ENCODE data around the gene TNFRSF9. TPM values are rescaled to one million over a fixed set of nuclear protein-coding genes. Genes with fewer than 3 reads are reported as not detected.

The TNFRSF9 gene
- total and polyA plus RNA-seq, 2 experiments from 2014 or later, result not detected

DNA sequence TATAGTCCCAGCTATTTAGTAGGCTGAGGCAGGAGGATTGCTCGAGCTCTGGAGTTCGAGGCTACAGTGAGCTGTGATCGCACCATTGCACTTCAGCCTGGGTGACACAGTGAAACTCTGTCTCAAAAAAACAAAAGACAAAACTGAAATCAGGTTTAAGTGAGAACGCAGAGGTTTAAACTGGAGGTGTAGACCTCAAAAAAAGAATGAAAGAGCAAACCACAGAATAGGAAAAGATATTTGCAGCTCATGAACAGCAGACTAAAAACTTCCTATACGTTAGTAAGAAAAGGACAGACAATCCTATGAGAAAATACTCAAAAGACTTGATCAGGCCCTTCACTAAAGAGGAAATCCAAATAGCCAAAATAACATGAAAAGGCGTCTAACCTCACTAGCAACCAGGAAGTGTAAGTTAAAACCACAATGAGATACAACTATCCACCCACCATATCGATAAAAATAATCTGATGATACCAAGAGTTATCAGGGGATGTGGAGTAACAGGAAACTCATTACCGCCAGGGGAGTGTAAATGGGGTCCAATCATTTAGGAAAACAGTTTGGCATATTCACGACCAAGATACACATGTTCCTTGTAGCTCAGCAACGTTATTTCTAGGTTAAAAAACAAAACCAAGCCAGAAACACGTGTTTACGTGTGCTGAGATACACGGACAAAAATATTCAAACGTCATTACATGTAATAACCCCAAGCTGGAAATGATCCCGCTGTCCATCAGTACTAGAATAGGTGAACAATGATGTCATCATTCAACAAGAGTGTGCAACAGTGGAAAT lies 9.8 kb downstream of the TNFRSF9 start:
- H3K27ac ChIP-seq (ENCODE audit: low read depth), result no peak overlapping the region
- no peaks in the 10 kb centered on the region for H3K9me2 ChIP-seq (ENCODE audit: insufficient read depth)
- no peaks in the 10 kb centered on the region for H3K36me3 Mint-ChIP-seq (ENCODE audit: low read depth)
- ATAC-seq (no peak), DNase-seq (ENCODE audit: low spot score) (no peak)
- no peak overlapping the region for H3K4me3 Mint-ChIP-seq
- H3K4me1 ChIP-seq (ENCODE audit: insufficient read depth), result no peaks in the 10 kb centered on the region
- H4K20me1 ChIP-seq (replicated peaks; ENCODE audit: insufficient read depth), result no peaks in the 10 kb centered on the region
- peak overlapping the region; percentile 48 for H2AFZ ChIP-seq
- no peak overlapping the region for H3K4me3 ChIP-seq
- no peaks in the 10 kb centered on the region for H3K9me3 Mint-ChIP-seq
- peaks cover 7% of the 10 kb centered on the region for H3K27me3 Mint-ChIP-seq (ENCODE audit: insufficient read depth, low read depth, poor library complexity)
- no peaks in the 10 kb centered on the region for H3K36me3 ChIP-seq (ENCODE audit: insufficient read depth)
- H3K79me2 ChIP-seq (replicated peaks; ENCODE audit: insufficient read depth), result no peaks in the 10 kb centered on the region
- H3K4me1 Mint-ChIP-seq, result no peaks in the 10 kb centered on the region
- H3F3A ChIP-seq (replicated peaks; ENCODE audit: low read depth), result no peaks in the 10 kb centered on the region
- H3K27ac Mint-ChIP-seq, result no peak overlapping the region
- TF ChIP-seq POLR2AphosphoS5 (IDR thresholded peaks at IDR 0.05; ENCODE audit: low read depth) (no peak), NANOG (IDR thresholded peaks at IDR 0.05; ENCODE audit: borderline replicate concordance) (no peak), ZNF331 (CRISPR knock-in tag; IDR thresholded peaks at IDR 0.05; ENCODE audit: low read depth) (no peak), EZH2 (IDR thresholded peaks at IDR 0.05; ENCODE audit: low read depth, unreplicated experiment) (no peak), CREB1 (CRISPR knock-in tag; IDR thresholded peaks at IDR 0.05; ENCODE audit: low read depth) (no peak), EZH2phosphoT487 (IDR thresholded peaks at IDR 0.05; ENCODE audit: unreplicated experiment) (no peak)
- TF ChIP-seq, protein P1, sequence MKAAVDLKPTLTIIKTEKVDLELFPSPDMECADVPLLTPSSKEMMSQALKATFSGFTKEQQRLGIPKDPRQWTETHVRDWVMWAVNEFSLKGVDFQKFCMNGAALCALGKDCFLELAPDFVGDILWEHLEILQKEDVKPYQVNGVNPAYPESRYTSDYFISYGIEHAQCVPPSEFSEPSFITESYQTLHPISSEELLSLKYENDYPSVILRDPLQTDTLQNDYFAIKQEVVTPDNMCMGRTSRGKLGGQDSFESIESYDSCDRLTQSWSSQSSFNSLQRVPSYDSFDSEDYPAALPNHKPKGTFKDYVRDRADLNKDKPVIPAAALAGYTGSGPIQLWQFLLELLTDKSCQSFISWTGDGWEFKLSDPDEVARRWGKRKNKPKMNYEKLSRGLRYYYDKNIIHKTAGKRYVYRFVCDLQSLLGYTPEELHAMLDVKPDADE (IDR thresholded peaks at IDR 0.05), result no peak
- H3K4me2 ChIP-seq, result no peak overlapping the region
- H3K27me3 ChIP-seq (ENCODE audit: insufficient read depth), result no peaks in the 10 kb centered on the region

- H3K4me1 ChIP-seq (ENCODE audit: insufficient read depth), result no peaks in the 10 kb centered on the region
- H3K79me2 ChIP-seq (replicated peaks; ENCODE audit: insufficient read depth), result no peaks in the 10 kb centered on the region
- Mint-ChIP-seq H3K4me3 (no peak overlapping the region), H3K9me3 (no peaks in the 10 kb centered on the region), H3K4me1 (no peaks in the 10 kb centered on the region), H3K36me3 (ENCODE audit: low read depth) (no peaks in the 10 kb centered on the region), H3K27ac (no peak overlapping the region), H3K27me3 (ENCODE audit: insufficient read depth, low read depth, poor library complexity) (peaks cover 7% of the 10 kb centered on the region)
- H4K20me1 ChIP-seq (replicated peaks; ENCODE audit: insufficient read depth), result no peaks in the 10 kb centered on the region
- H3K4me2 ChIP-seq, result no peak overlapping the region
- ATAC-seq, result no peak
- H3F3A ChIP-seq (replicated peaks; ENCODE audit: low read depth), result no peaks in the 10 kb centered on the region
- no peak overlapping the region for H3K27ac ChIP-seq (ENCODE audit: low read depth)
- no peak overlapping the region for H2AFZ ChIP-seq
- H3K4me3 ChIP-seq, result no peak overlapping the region
- no peaks in the 10 kb centered on the region for H3K9me2 ChIP-seq (ENCODE audit: insufficient read depth)
- H3K36me3 ChIP-seq (ENCODE audit: insufficient read depth), result no peaks in the 10 kb centered on the region
- no peak for DNase-seq (ENCODE audit: low spot score)
- H3K27me3 ChIP-seq (ENCODE audit: insufficient read depth), result no peaks in the 10 kb centered on the region
- TF ChIP-seq NANOG (IDR thresholded peaks at IDR 0.05; ENCODE audit: borderline replicate concordance) (no peak), REST (IDR thresholded peaks at IDR 0.05; ENCODE audit: unreplicated experiment) (no peak), EZH2 (IDR thresholded peaks at IDR 0.05; ENCODE audit: low read depth, unreplicated experiment) (no peak), ZNF331 (CRISPR knock-in tag; IDR thresholded peaks at IDR 0.05; ENCODE audit: low read depth) (no peak), ZNF114 (CRISPR knock-in tag; IDR thresholded peaks at IDR 0.05) (no peak), POLR2AphosphoS5 (IDR thresholded peaks at IDR 0.05; ENCODE audit: low read depth) (no peak), JUNB (IDR thresholded peaks at IDR 0.05; ENCODE audit: unreplicated experiment) (no peak), CREB1 (CRISPR knock-in tag; IDR thresholded peaks at IDR 0.05; ENCODE audit: low read depth) (no peak)
- TF ChIP-seq, protein P2, sequence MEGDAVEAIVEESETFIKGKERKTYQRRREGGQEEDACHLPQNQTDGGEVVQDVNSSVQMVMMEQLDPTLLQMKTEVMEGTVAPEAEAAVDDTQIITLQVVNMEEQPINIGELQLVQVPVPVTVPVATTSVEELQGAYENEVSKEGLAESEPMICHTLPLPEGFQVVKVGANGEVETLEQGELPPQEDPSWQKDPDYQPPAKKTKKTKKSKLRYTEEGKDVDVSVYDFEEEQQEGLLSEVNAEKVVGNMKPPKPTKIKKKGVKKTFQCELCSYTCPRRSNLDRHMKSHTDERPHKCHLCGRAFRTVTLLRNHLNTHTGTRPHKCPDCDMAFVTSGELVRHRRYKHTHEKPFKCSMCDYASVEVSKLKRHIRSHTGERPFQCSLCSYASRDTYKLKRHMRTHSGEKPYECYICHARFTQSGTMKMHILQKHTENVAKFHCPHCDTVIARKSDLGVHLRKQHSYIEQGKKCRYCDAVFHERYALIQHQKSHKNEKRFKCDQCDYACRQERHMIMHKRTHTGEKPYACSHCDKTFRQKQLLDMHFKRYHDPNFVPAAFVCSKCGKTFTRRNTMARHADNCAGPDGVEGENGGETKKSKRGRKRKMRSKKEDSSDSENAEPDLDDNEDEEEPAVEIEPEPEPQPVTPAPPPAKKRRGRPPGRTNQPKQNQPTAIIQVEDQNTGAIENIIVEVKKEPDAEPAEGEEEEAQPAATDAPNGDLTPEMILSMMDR (conservative IDR thresholded peaks at IDR 0.05; ENCODE audit: low read depth in 2 of 2), result no peak
- TF ChIP-seq, protein P1 (IDR thresholded peaks at IDR 0.05), result no peak
Measured at GRCh38 chr1:7929637-7930036, 11.0 kb downstream of the TNFRSF9 start.

All from GM23338 (cell line).